Transverse colon (tissue), 4 donors: ENCODE measurements around the gene LMTK3. TPM values are rescaled to one million over a fixed set of nuclear protein-coding genes. Genes with fewer than 3 reads are reported as not detected.

Source experiments
- DNase-seq: peaks from one replicate; pipeline ENCODE4 v3.0.0-alpha.2; 2019
- H3K27ac ChIP-seq, 4 donors: fragments of 200-600 bp; sonication (generic); 2 replicates each; pipeline ENCODE4 v1.5.1; 2016 to 2018; ENCODE audit warnings: inconsistent platforms in 4 of 4
- H3K27me3 ChIP-seq: fragments of 200-600 bp; sonication (generic); 2 replicates; pipeline ENCODE4 v1.5.1; 2017; ENCODE audit warnings: inconsistent platforms
- H3K36me3 ChIP-seq, 4 donors: fragments of 200-600 bp; sonication (generic); 2 replicates each; pipeline ENCODE4 v1.5.1; 2017 to 2019; ENCODE audit warnings: inconsistent platforms in 4 of 4
- H3K4me1 ChIP-seq, 4 donors: fragments of 200-600 bp; sonication (generic); 2 replicates each; pipeline ENCODE4 v1.5.1; 2017 to 2020; ENCODE audit warnings: inconsistent platforms in 4 of 4
- H3K4me3 ChIP-seq, 4 donors: fragments of 200-600 bp; sonication (generic); 1 replicate in 1 of 4; 2 replicates in 3 of 4; pipeline versions ENCODE4 v1.5.1 to v1.6.1; 2017 to 2019; ENCODE audit warnings: inconsistent platforms in 4 of 4
- H3K9me3 ChIP-seq, 2 donors: fragments of 200-600 bp; sonication (generic); 2 replicates each; pipeline ENCODE4 v1.5.1; 2017 to 2019; ENCODE audit warnings: inconsistent platforms in 2 of 2
- EP300 ChIP-seq: sonication (generic); formaldehyde crosslinking; IDR thresholded peaks from one replicate; pipeline ENCODE4 v1.6.1; 2017; ENCODE audit warnings: antibody characterized with exemption, low read depth
- POLR2A ChIP-seq: fragments of 450-650 bp; IDR thresholded peaks from one replicate; pipeline ENCODE4 v1.6.1; 2016; ENCODE audit warnings: antibody characterized with exemption, mild to moderate bottlenecking, moderate library complexity
- POLR2AphosphoS5 ChIP-seq, 3 donors: sonication (generic); formaldehyde crosslinking; IDR thresholded peaks; one replicate each; pipeline ENCODE4 v1.6.1; 2016; ENCODE audit warnings: antibody characterized with exemption in 3 of 3
- WGBS, 2 donors: methylation state at CpG; one replicate each; pipeline ENCODE4 v1.1.5; 2018; ENCODE audit warnings: low coverage in 1 of 2; 5-methylcytosine and 5-hydroxymethylcytosine counted together
- in situ Hi-C, 4 donors: fragments of 200-750 bp; cut with MboI; loops; one replicate each; pipeline versions ENCODE4 v1.15.0 to v1.15.1; 2017; ENCODE audit warnings: low sequenced_read_pairs in 3 of 4, low pct_ligation_motif_present in 1 of 4, low pct_unique_long_range_greater_than_20kb in 1 of 4
- intact Hi-C: fragments of 100-400 bp; cut with DNase I; formaldehyde crosslinking; loops from one replicate; pipeline ENCODE4 v1.15.1; 2023; ENCODE audit warnings: low total_unique reads
- total RNA-seq, 4 donors: library from RNA; depleted of rRNA; stranded (reverse); fragments of >200 nt; gene quantifications; one replicate each; pipeline ENCODE4 v1.1.0, GENCODE V29; 2016
- TF ChIP-seq, protein P1 (sequence below), 5 experiments: fragments of 200-600 bp in 3 of 5; fragments of 450-650 bp in 2 of 5; sonication (generic) in 3 of 5; IDR thresholded peaks; 1 replicate in 2 of 5; 2 replicates in 3 of 5; pipeline ENCODE4 v1.5.1; 2016 to 2017; ENCODE audit warnings: antibody characterized with exemption in 5 of 5, inconsistent platforms in 3 of 5, mild to moderate bottlenecking in 2 of 5, moderate library complexity in 1 of 5

The LMTK3 gene
- total RNA-seq, 4 donors from 2014 or later = 0.68 to 2.4 (median 1.1) TPM; not detected in 1

DNA sequence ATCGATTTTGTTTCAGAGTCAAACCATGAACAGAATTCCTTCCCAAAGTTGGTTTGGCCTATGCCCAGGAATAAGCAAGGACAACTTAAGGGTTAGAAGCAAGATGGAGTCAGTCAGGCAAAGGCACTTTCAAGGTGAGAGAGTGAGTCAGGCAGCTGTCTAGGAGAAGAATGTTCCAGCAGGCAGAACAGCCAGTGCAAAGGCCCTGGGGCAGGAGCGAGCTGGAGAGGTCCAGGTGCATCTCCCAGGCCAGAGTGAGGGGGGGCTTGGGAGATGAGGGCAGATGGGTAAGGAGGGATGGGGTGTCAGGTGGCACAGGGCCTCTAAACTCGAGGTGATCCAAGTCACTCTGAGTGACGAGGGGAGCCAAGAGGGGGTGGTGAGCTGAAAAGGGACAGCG lies 75.0 kb downstream of the LMTK3 start:
- WGBS, 2 donors = 78 to 79% methylated on average over 5 of the region's 5 CpGs
- no peak for TF ChIP-seq EP300
- TF ChIP-seq, protein P1, sequence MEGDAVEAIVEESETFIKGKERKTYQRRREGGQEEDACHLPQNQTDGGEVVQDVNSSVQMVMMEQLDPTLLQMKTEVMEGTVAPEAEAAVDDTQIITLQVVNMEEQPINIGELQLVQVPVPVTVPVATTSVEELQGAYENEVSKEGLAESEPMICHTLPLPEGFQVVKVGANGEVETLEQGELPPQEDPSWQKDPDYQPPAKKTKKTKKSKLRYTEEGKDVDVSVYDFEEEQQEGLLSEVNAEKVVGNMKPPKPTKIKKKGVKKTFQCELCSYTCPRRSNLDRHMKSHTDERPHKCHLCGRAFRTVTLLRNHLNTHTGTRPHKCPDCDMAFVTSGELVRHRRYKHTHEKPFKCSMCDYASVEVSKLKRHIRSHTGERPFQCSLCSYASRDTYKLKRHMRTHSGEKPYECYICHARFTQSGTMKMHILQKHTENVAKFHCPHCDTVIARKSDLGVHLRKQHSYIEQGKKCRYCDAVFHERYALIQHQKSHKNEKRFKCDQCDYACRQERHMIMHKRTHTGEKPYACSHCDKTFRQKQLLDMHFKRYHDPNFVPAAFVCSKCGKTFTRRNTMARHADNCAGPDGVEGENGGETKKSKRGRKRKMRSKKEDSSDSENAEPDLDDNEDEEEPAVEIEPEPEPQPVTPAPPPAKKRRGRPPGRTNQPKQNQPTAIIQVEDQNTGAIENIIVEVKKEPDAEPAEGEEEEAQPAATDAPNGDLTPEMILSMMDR (IDR thresholded peaks at IDR 0.05) = no peak
- TF ChIP-seq POLR2A = no peak
- TF ChIP-seq POLR2AphosphoS5 (IDR thresholded peaks at IDR 0.05) = no peak
- DNase-seq = no peak
- H3K36me3 ChIP-seq = no peaks in the 10 kb centered on the region
- no peak overlapping the region for H3K27ac ChIP-seq
- no peaks in the 10 kb centered on the region for H3K4me1 ChIP-seq
- intact Hi-C loops (no loop called here), in situ Hi-C loops (no loop called here)
- no peaks in the 10 kb centered on the region for H3K9me3 ChIP-seq
- H3K27me3 ChIP-seq = peaks cover 25% of the 10 kb centered on the region
- no peak overlapping the region for H3K4me3 ChIP-seq

Other genes starting within 250 kb of the LMTK3 start
- not detected for gene ZNF114, start 241.8 kb downstream of the LMTK3 start, total RNA-seq
- gene EMP3, start 186.3 kb downstream of the LMTK3 start, total RNA-seq = 10 to 100 TPM in 3 of 4 donors, 1 to 10 TPM in 1; 5.2 to 14.3 (median 12.0) TPM
- gene TMEM143, start 147.9 kb downstream of the LMTK3 start, total RNA-seq = 10 to 100 TPM in 3 of 4 donors, 1 to 10 TPM in 1; 9.1 to 27.7 (median 15.2) TPM
- not detected for gene SYNGR4, start 147.5 kb downstream of the LMTK3 start, total RNA-seq
- 100 to 1,000 TPM in 3 of 4 donors, 10 to 100 TPM in 1; 80.6 to 146 (median 120) TPM for gene KDELR1, start 120.3 kb downstream of the LMTK3 start, total RNA-seq
- gene GRIN2D, start 118.2 kb downstream of the LMTK3 start, total RNA-seq = 1 to 10 TPM in 1 of 4 donors, under 1 TPM in 2, not detected in 1; 0.32 to 3.8 (median 0.41) TPM
- gene GRWD1, start 65.9 kb downstream of the LMTK3 start, total RNA-seq = 10 to 100 TPM in 3 of 4 donors, 1 to 10 TPM in 1; 9.4 to 49.7 (median 13.6) TPM
- gene KCNJ14, start 56.3 kb downstream of the LMTK3 start, total RNA-seq = under 1 TPM in 2 of 4 donors, not detected in 2; 0.41 to 0.64 TPM
- 100 to 1,000 TPM in 2 of 4 donors, 10 to 100 TPM in 2; 61.1 to 410 (median 171) TPM for gene CYTH2, start 42.5 kb downstream of the LMTK3 start, total RNA-seq
- under 1 TPM in 2 of 4 donors, not detected in 2; 0.32 to 0.41 TPM for gene SULT2B1, start 40.3 kb upstream of the LMTK3 start, total RNA-seq
- not detected for gene SPACA4, start 94.9 kb upstream of the LMTK3 start, total RNA-seq
- gene FAM83E, start 103.2 kb upstream of the LMTK3 start, total RNA-seq = 100 to 1,000 TPM in 3 of 4 donors, 10 to 100 TPM in 1; 97.0 to 746 (median 203) TPM
- gene RPL18, start 107.3 kb upstream of the LMTK3 start, total RNA-seq = 1,000 to 10,000 TPM; 1,394 to 2,260 (median 1,686) TPM
- 100 to 1,000 TPM in 1 of 4 donors, 10 to 100 TPM in 3; 41.8 to 185 (median 68.7) TPM for gene SPHK2, start 107.7 kb upstream of the LMTK3 start, total RNA-seq
- gene DBP, start 125.5 kb upstream of the LMTK3 start, total RNA-seq = 10 to 100 TPM in 3 of 4 donors, 1 to 10 TPM in 1; 8.7 to 13.8 (median 11.6) TPM
- gene CA11, start 134.4 kb upstream of the LMTK3 start, total RNA-seq = 1 to 10 TPM in 2 of 4 donors, not detected in 2; 1.4 to 2.5 TPM
- 1 to 10 TPM in 1 of 4 donors, under 1 TPM in 1, not detected in 2; 0.41 to 1.1 TPM for gene NTN5, start 161.2 kb upstream of the LMTK3 start, total RNA-seq
- 10 to 100 TPM; 32.5 to 68.6 (median 55.1) TPM for gene FUT2, start 184.1 kb upstream of the LMTK3 start, total RNA-seq
- gene MAMSTR, start 207.9 kb upstream of the LMTK3 start, total RNA-seq = 1 to 10 TPM in 2 of 4 donors, under 1 TPM in 1, not detected in 1; 0.55 to 2.2 (median 1.6) TPM
- gene RASIP1, start 228.8 kb upstream of the LMTK3 start, total RNA-seq = 10 to 100 TPM in 2 of 4 donors, 1 to 10 TPM in 2; 3.0 to 11.1 (median 7.0) TPM
- not detected for gene IZUMO1, start 235.1 kb upstream of the LMTK3 start, total RNA-seq
- gene FUT1, start 240.8 kb upstream of the LMTK3 start, total RNA-seq = under 1 TPM; 0.27 to 1.00 (median 0.58) TPM
- gene FGF21, start 243.7 kb upstream of the LMTK3 start, total RNA-seq = not detected